H1 (cell line): ENCODE data around the gene SLC35B2. TPM values are rescaled to one million over a fixed set of nuclear protein-coding genes. Genes with fewer than 3 reads are reported as not detected.

Experiments
- CBX8 ChIP-seq: fragments of 300-800, 300-1000 bp; sonication (generic); IDR thresholded peaks from 2 replicates; pipeline ENCODE4 v1.7.1; 2016; ENCODE audit warnings: low read depth, low read length, borderline replicate concordance
- NRF1 ChIP-seq: IDR thresholded peaks from 2 replicates; pipeline ENCODE4 v1.6.1; 2011; ENCODE audit warnings: mild to moderate bottlenecking, low read depth, low read length, improper control_type of control experiment
- polyA plus RNA-seq, 7 experiments: library from polyadenylated mRNA; depleted of rRNA in 3 of 7; stranded (reverse) in 5 of 7; unstranded in 2 of 7; fragments of >200 nt in 5 of 7; fragments of 200-250 nt in 2 of 7; gene quantifications; 1 replicate in 5 of 7; 2 replicates in 1 of 7; 4 replicates in 1 of 7; pipeline versions ENCODE4 v1.2.1 to v1.2.3, GENCODE V29; 2011 to 2013; ENCODE audit warnings: missing spikeins in 2 of 7, mixed read lengths in 2 of 7
- total RNA-seq: library from RNA; stranded (reverse); fragmentation: NEBNext Ultra II Directional; extraction: Animal tissue kit (Norgen Biotek cat#: 25700); gene quantifications from 2 replicates; pipeline ENCODE4 v1.2.1, GENCODE V29; 2021

Gene SLC35B2
- total and polyA plus RNA-seq, 2 of the 8 experiments (the other 6 are each of a cell fraction or from before 2014, with no cell fraction given), result 29.5 to 65.0 TPM

GRCh38 chr6:44257025-44257752 lies at the start of gene SLC35B2 (continued):
- no peak for TF ChIP-seq NRF1
- no peak for TF ChIP-seq CBX8
- TF ChIP-seq, all 59 proteins: peak for 26
